OCI-LY7 (cell line): Measurements from ENCODE around the gene CDKN2B-AS1.

Experiments used
- CTCF ChIP-seq: fragments of 200-600 bp; sonication (generic); conservative IDR thresholded peaks from 2 replicates; pipeline ENCODE4 v1.5.1; 2014; ENCODE audit warnings: mild to moderate bottlenecking, antibody characterized with exemption, low read length, moderate library complexity, mixed read lengths
- EZH2phosphoT487 ChIP-seq: fragments of 200-600 bp; sonication (generic); IDR thresholded peaks from 2 replicates; pipeline ENCODE4 v1.6.1; 2018; ENCODE audit warnings: low read depth, borderline replicate concordance, mild to moderate bottlenecking, mixed run types, antibody characterized with exemption, low read length, moderate library complexity, mixed read lengths

GRCh38 chr9:22169727-22170503 lies 175.3 kb downstream of the CDKN2B-AS1 start:
- TF ChIP-seq CTCF (no peak), EZH2phosphoT487 (no peak)
